D721Med (cell line): ENCODE measurements around the gene PPIF.

Experiments
- DNase-seq: peaks from one replicate; pipeline ENCODE4 v3.0.0; 2011; ENCODE audit warnings: low spot score; ENCODE audit not compliant: insufficient read length
- FAIRE-seq: peaks from 2 replicates; lab custom pipeline; 2011; peaks lifted over from hg19 to GRCh38; lab: Jason Lieb, UNC
- CTCF ChIP-seq: IDR thresholded peaks from 2 replicates; pipeline ENCODE4 v1.5.1; 2012; ENCODE audit warnings: mild to moderate bottlenecking, control low read depth; ENCODE audit not compliant: insufficient read depth; ENCODE audit errors: missing control alignments

The PPIF gene

DNA sequence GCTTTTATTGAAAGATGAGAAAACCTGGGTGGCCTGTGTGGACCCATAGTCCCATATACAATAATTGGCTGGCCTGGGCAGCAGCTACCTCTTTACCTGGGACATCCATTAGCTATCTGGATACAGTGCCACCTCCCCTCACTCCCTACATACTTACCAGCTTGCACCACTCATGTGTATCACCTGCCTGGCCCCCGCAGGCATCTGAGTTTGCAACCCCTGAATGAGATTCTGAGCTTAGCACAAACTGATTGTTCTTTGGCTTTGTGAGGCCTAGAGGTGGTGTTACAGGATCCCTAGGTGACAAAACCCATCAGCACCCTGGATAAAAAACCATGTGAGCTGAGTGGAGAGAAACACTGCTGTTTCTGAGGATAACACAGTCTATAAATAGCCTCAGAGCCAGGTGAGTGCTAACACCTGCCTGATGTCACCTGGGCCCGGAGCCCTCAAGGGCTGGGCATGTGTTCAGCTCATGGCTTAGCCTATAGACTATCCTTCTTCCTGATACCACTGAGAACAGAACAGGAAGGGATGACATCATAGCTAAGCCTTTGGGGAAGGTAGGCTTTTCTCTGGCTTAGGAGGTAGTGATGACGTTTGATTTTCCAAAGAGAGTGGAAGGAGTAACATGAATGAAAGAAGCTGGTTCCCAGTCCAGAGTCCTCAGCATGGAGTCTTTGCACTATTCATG is 2.6 kb upstream of the PPIF start:
- TF ChIP-seq CTCF, result no peak
- FAIRE-seq (no peak), DNase-seq (no peak)

DNA sequence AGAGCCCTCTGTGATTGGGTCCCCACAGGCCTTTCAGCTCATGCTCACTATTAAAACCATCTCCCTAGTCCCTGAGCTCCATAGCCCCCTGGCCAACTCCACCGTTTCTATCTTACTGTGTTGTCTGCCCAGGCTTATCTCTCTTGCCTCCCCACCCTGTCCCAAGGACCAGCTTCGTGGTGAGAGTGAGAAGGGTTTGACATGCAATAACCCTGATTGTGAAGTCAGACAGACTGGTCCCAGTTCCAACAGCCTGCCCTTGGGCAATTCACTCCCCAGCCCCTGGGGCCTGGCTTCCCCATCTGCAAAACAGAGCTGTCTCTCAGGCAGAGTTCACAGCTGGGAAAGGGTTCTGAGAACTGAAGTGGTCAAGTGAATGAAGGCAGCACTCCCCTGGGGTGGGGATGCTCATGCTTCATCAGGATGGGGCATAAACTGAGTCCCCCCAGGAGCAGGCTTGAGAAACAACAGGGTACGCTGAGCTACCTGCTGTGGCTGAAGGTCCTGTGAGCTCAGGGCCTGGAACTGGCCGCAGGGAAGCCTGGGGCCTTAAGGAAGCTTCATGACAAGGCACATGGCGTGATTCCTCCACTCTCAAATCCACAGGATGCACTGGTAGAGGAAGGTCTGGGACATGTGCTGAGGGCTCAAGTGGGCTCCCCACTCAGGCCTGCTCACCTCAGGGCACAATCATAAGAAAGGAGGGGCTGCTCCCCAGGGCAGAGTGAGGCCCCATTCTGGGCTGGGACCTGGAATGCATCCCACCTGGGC is 1.8 kb upstream of the PPIF start:
- FAIRE-seq, result no peak
- no peak for TF ChIP-seq CTCF
- no peak for DNase-seq

- no peak for TF ChIP-seq CTCF
- FAIRE-seq, result no peak
- DNase-seq, result no peak
These were observed 1.3 kb upstream of the PPIF start for GRCh38 chr10:79346012-79346340.

- TF ChIP-seq CTCF, result no peak
- DNase-seq, result no peak
- FAIRE-seq, result no peak
These were observed 662 bp upstream of the PPIF start for GRCh38 chr10:79346388-79347225.

DNA sequence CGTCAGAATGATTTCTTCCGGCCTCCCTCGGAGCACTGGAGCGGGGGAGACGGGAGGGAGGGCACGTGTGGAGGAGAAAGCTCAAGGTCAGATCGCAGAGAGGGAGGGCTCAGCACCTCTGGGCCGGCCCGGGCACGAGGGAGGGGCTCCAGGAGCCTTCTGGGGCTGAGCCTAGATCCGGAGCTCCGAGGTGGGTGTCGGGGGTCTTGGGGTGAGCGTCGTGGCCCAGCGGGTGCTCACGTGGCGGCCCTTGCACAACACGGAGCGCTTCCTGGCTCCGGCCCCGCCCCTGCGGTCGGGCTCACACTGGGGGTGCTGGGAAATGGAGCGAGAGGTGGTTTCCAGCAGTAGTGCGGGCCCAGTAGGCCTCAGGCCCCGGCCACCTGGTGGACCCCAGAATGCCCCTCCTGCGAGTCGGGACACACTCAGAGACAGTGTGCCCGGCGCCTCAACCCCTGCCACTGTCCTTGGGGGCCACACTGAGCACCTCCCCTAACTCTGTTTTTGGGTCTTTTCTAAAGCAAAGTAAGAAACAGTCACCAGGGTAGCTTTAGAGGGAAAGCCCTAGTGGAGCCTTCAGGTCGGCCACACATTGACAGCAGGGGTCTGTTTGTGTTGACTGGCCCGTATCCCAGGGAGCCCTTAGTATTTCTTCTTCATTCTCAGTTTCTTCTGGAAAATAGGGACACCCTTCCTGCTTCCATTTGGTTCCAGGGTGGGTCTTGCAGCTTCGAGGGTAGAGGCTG is 798 bp downstream of the PPIF start:
- no peak for FAIRE-seq
- DNase-seq, result no peak
- TF ChIP-seq CTCF, result no peak

DNA sequence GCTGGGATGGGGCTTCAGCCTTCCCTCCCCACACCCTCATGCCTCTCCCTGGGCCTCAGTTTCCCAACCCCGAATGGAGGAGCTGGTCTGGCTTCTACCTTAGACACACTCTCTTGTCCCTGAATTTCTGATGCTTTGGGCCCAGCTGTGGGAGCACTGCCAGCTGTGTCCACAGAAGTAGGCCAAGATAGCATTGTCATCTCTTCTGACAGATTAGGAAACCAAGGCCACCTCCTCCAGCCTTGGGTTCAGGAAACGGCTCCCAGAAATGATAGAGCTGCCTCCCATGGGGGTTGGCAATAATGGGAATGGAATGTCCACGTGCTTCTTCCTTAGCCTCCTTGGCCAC is 1.3 kb downstream of the PPIF start:
- DNase-seq, result no peak
- no peak for FAIRE-seq
- no peak for TF ChIP-seq CTCF
